Stimulated activated naive CD4-positive, alpha-beta T cell treated with Interleukin-2 at 50 U/mL for 16 hours (primary cell): Measurements from ENCODE around the gene ADGRL2.

Experiments
- DNase-seq: peaks from one replicate; lab custom pipeline; 2025; lab: John Stamatoyannopoulos, UW

Gene ADGRL2

GRCh38 chr1:81806432-81806770 lies 5.7 kb downstream of the ADGRL2 start:
- DNase-seq: no peak

- DNase-seq: no peak
Measured at GRCh38 chr1:81808760-81809159, 8.0 kb downstream of the ADGRL2 start.

- DNase-seq: no peak
Measured at GRCh38 chr1:81809808-81810207, 9.1 kb downstream of the ADGRL2 start.

GRCh38 chr1:81811757-81812371 lies 11.1 kb downstream of the ADGRL2 start:
- DNase-seq: no peak

DNA sequence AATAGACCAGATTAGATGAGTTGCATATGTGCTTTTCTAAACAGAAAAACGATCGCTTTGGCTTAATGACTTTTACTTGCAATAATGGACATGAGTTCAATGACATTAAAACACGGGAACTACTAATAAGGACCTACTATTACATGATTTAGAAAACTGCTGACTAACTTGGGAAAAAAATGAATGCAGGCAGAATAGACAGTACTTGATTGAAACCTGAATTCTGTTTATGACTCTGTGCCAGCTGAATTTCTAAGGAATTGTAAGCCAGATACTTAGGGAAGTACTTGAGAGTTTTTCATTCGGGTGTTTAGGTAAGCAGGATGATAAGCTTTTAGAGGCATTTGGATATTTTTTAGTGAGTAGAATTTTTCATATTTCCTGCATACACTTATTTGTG lies 12.0 kb downstream of the ADGRL2 start:
- DNase-seq: no peak

GRCh38 chr1:81813691-81814090 lies 13.0 kb downstream of the ADGRL2 start:
- DNase-seq: no peak

DNA sequence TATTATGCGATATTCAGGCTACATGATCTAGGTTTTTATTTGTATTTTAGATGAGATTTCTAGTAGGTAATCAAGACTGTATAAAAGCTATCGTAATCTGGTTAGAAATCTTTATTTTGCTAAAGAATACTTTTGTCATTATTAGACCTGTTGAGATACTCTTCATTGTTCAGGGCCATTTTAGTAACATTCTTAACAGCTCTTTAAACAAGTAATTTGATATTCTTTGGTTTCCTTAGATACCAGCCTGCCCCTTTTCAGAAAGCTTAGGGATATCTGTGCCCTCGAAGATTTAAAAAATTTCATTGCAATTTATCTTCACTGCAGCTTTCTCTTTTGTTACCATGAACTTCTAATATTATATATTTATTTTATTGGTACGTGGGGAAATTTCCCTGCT lies 18.9 kb downstream of the ADGRL2 start:
- DNase-seq: no peak

- no peak for DNase-seq
Measured at GRCh38 chr1:81820765-81821164, 20.0 kb downstream of the ADGRL2 start.

DNA sequence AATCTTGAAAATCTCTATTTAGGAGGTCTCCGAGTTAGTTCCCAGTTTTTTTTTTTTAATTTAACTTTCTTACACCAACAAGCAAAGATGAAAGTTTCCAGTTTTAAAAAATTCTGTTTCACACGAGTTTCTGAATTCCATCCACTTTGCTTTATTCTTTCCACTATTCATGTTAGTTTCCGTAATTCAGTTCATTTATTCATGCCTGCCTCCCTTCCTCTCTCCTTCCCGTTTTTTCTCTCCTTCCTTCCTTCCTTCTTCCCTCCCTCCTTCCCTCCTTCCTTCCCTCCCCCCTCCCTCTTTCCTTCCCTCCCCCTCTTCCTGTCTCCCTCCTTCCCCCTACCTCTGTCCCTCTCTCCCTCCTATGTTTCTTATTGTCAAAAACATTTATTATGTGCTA lies 22.3 kb downstream of the ADGRL2 start:
- DNase-seq: no peak

- no peak for DNase-seq
Measured at GRCh38 chr1:81824759-81825158, 24.0 kb downstream of the ADGRL2 start.

DNA sequence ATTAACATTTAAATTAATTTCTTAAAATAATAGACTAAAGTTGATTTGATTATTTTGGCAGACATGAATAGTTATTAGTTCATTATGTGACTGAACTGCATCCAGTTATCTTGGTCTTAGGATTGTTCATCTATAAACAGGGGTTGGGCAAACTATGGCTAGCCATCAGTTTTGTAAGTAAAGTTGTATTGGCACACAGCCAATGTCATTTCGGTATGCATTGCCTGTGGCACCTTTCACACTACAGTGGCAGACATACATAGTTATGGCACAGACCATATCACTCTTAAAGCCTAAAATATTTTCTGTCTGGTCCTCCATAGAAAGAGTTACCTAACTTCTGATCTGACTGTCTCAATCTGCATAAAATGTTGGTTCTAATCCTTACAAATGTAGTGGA lies 27.2 kb downstream of the ADGRL2 start:
- DNase-seq: no peak

DNA sequence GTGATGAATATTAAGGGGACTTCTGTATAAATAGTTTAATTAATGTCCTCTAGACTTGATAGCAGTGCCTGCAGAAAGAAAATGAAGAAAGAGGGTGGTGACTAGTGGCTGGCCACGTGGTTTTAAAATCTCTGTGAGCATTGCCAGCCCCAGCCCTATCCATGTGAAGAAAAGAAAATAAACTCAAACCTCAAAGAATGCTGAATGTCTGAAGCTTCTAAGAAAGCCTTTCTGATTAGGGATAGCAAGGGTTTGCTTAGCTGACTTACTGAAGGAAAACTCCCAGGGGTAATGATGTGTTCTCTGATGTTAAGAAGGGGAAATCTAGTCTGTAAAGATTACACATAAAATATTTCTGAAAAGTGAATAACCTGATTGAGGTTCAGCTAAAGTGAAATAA lies 31.8 kb downstream of the ADGRL2 start:
- DNase-seq: no peak

GRCh38 chr1:81833722-81834121 lies 33.0 kb downstream of the ADGRL2 start:
- DNase-seq: no peak

DNA sequence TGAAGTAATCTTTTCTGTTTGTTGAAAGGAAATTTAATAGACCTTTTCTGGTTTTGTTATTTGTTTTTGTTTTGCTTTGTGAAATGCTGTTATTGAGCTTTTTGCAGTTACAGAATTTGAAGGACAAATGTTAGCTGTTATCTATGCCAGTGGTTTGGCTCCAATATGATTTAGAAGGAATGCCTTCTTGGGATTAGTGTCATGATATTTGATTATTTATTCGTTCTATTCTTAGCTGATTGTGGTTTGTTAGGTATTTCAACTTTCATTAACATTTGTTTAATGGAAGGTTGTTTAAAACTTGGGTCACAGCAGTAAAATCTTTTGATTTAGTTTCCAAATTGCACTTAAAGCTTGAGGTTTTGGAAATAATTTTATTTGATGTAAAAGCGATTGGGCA lies 33.5 kb downstream of the ADGRL2 start:
- no peak for DNase-seq

GRCh38 chr1:81834921-81835698 lies 34.4 kb downstream of the ADGRL2 start:
- no peak for DNase-seq

GRCh38 chr1:81836007-81836626 lies 35.4 kb downstream of the ADGRL2 start:
- no peak for DNase-seq

GRCh38 chr1:81838600-81839218 lies 38.0 kb downstream of the ADGRL2 start:
- no peak for DNase-seq

- DNase-seq: no peak
Measured at GRCh38 chr1:81840805-81841204, 40.1 kb downstream of the ADGRL2 start.

DNA sequence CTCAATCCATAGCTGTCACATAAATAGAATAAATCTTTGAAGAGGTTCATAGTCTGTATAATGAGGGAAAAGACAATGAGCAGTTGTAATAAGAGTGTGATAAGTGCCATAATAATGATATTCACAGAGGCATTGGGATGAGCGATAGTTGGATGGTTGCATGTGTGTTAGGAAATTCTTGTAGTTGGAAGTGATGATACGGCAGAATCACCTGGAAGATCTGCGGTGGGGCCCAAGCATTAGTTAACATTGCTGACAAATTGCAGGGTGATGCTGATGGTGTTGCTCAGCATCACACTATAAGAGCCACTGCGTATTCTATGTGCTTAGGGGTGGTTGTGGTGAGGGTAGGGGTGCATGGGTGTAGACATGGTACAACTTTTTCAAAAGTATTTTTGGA lies 41.1 kb downstream of the ADGRL2 start:
- DNase-seq: no peak

- DNase-seq: no peak
Measured at GRCh38 chr1:81844477-81844876, 43.7 kb downstream of the ADGRL2 start.

DNA sequence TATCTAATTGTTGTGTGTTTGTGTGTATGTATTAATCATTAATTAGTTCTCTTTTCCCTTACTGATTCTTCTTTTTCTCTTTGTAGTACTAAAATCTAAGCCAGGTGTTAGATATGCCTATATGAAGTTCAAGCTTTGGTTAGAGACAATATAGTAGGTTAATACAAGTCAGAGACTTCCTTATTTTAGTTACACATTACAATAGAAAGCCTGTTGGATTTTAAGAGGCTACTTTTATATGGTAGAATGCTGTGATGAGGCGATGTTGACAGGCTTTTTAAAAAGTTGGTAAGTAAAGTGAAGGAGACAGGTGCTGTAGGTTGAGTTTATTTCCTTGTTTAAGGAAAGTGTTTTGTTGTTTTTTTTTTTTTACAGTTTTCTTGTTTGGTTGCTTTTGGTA lies 45.9 kb downstream of the ADGRL2 start:
- DNase-seq: no peak

DNA sequence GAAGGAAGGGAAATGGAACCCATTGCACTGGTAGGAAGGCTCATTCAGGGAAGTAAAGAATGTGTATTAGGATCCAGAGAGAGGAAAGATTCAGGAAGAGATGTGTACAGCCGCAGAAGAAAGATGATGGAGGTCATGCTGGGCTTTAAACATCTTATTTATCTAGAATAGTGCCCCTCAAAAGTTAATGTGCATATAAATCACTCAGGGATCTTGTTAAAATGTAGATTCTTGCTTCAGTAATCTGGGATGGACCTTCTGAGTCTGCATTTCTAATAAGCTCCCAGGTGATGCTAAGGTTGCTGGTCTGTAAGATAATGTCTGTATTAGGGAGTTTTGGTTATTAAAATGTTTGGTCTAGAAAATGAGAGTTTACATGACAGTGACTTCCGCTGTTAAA lies 46.3 kb downstream of the ADGRL2 start:
- DNase-seq: no peak
